ENCODE data around the gene ETV3L.
A peak's percentile ranks its signal among the peaks of the same experiment; 100 is the strongest.
"Not testable (repeated sequence)": the region's sequence is repeated elsewhere in the genome, so short reads cannot be mapped to it uniquely, and the experiment has no call there.

Gene ETV3L

GRCh38 chr1:157086299-157086698, 13.3 kb downstream of the ETV3L start:
- H3K4me3 ChIP-seq (ENCODE audit: low read depth in 1 of 2, low read length in 2 of 2) = no peak overlapping the region
- no peaks in the 10 kb centered on the region for H3K27me3 ChIP-seq (ENCODE audit: control insufficient read depth in 1 of 2, insufficient read depth in 2 of 2, low read length in 2 of 2)
- no peaks in the 10 kb centered on the region for H3K9me3 ChIP-seq (ENCODE audit: control insufficient read depth in 1 of 2, low read length in 2 of 2)
- no peaks in the 10 kb centered on the region for H3K36me3 ChIP-seq (ENCODE audit: control insufficient read depth in 1 of 2, insufficient read depth in 2 of 2, low read length in 2 of 2)
- H3K27ac ChIP-seq (ENCODE audit: low read depth, low read length) = no peak overlapping the region
- H3K4me1 ChIP-seq (ENCODE audit: control insufficient read depth in 1 of 2, insufficient read depth in 2 of 2, low read length in 2 of 2) = no peaks in the 10 kb centered on the region
- H3K9ac ChIP-seq (ENCODE audit: low read depth in 1 of 2, low read length in 2 of 2) = no peak overlapping the region

DNA sequence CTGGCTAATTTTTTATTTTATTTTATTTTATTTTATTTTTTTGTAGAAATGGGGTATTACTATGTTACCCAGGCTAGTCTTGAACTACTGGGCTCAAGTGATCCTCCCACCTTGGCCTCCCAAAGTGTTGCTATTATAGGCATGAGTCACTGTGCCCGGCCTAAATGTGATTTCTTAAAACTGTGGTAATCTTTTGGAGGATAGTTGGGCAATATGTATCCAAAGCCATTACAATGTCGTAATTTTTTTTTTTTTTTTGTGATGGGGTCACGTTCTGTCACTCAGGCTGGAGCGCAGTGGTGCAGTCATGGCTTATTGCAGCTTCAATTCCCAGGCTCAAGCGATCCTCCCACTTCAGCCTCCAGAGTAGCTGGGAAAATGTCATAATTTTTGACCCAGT, 14.2 kb downstream of the ETV3L start:
- Histone ChIP-seq H3K36me3 (ENCODE audit: control insufficient read depth in 1 of 2, insufficient read depth in 2 of 2, low read length in 2 of 2) (no peaks in the 10 kb centered on the region), H3K27me3 (ENCODE audit: control insufficient read depth in 1 of 2, insufficient read depth in 2 of 2, low read length in 2 of 2) (no peaks in the 10 kb centered on the region), H3K27ac (ENCODE audit: low read depth, low read length) (no peak overlapping the region), H3K4me3 (ENCODE audit: low read depth in 1 of 2, low read length in 2 of 2) (no peak overlapping the region), H3K9me3 (ENCODE audit: control insufficient read depth in 1 of 2, low read length in 2 of 2) (no peaks in the 10 kb centered on the region), H3K4me1 (ENCODE audit: control insufficient read depth in 1 of 2, insufficient read depth in 2 of 2, low read length in 2 of 2) (no peaks in the 10 kb centered on the region), H3K9ac (ENCODE audit: low read depth in 1 of 2, low read length in 2 of 2) (no peak overlapping the region)

GRCh38 chr1:157084720-157085119, 14.9 kb downstream of the ETV3L start:
- Histone ChIP-seq H3K9me3 (ENCODE audit: control insufficient read depth in 1 of 2, low read length in 2 of 2) (no peaks in the 10 kb centered on the region), H3K4me1 (ENCODE audit: control insufficient read depth in 1 of 2, insufficient read depth in 2 of 2, low read length in 2 of 2) (no peaks in the 10 kb centered on the region), H3K9ac (ENCODE audit: low read depth in 1 of 2, low read length in 2 of 2) (no peak overlapping the region), H3K36me3 (ENCODE audit: control insufficient read depth in 1 of 2, insufficient read depth in 2 of 2, low read length in 2 of 2) (no peaks in the 10 kb centered on the region), H3K4me3 (ENCODE audit: low read depth in 1 of 2, low read length in 2 of 2) (no peak overlapping the region), H3K27ac (ENCODE audit: low read depth, low read length) (no peak overlapping the region), H3K27me3 (ENCODE audit: control insufficient read depth in 1 of 2, insufficient read depth in 2 of 2, low read length in 2 of 2) (no peaks in the 10 kb centered on the region)

GRCh38 chr1:157081707-157082106, 17.9 kb downstream of the ETV3L start:
- H3K9me3 ChIP-seq (ENCODE audit: control insufficient read depth in 1 of 2, low read length in 2 of 2) = no peaks in the 10 kb centered on the region
- H3K36me3 ChIP-seq (ENCODE audit: control insufficient read depth in 1 of 2, insufficient read depth in 2 of 2, low read length in 2 of 2) = no peaks in the 10 kb centered on the region
- H3K4me3 ChIP-seq (ENCODE audit: low read depth in 1 of 2, low read length in 2 of 2) = no peak overlapping the region
- no peak overlapping the region for H3K9ac ChIP-seq (ENCODE audit: low read depth in 1 of 2, low read length in 2 of 2)
- no peaks in the 10 kb centered on the region for H3K4me1 ChIP-seq (ENCODE audit: control insufficient read depth in 1 of 2, insufficient read depth in 2 of 2, low read length in 2 of 2)
- no peaks in the 10 kb centered on the region for H3K27me3 ChIP-seq (ENCODE audit: control insufficient read depth in 1 of 2, insufficient read depth in 2 of 2, low read length in 2 of 2)
- no peak overlapping the region for H3K27ac ChIP-seq (ENCODE audit: low read depth, low read length)

- H3K36me3 ChIP-seq (ENCODE audit: control insufficient read depth in 1 of 2, insufficient read depth in 2 of 2, low read length in 2 of 2) = no peaks in the 10 kb centered on the region
- no peaks in the 10 kb centered on the region for H3K9me3 ChIP-seq (ENCODE audit: control insufficient read depth in 1 of 2, low read length in 2 of 2)
- H3K9ac ChIP-seq (ENCODE audit: low read depth in 1 of 2, low read length in 2 of 2) = no peak overlapping the region
- no peak overlapping the region for H3K27ac ChIP-seq (ENCODE audit: low read depth, low read length)
- no peaks in the 10 kb centered on the region for H3K4me1 ChIP-seq (ENCODE audit: control insufficient read depth in 1 of 2, insufficient read depth in 2 of 2, low read length in 2 of 2)
- no peak overlapping the region for H3K4me3 ChIP-seq (ENCODE audit: low read depth in 1 of 2, low read length in 2 of 2)
- no peaks in the 10 kb centered on the region for H3K27me3 ChIP-seq (ENCODE audit: control insufficient read depth in 1 of 2, insufficient read depth in 2 of 2, low read length in 2 of 2)
Measured at GRCh38 chr1:157080714-157081113, 18.9 kb downstream of the ETV3L start.

- H3K4me3 ChIP-seq (ENCODE audit: low read depth in 1 of 2, low read length in 2 of 2) = no peak overlapping the region
- H3K4me1 ChIP-seq (ENCODE audit: control insufficient read depth in 1 of 2, insufficient read depth in 2 of 2, low read length in 2 of 2) = peaks cover 0 to 7% of the 10 kb centered on the region in 2 donors
- no peak overlapping the region for H3K27ac ChIP-seq (ENCODE audit: low read depth, low read length)
- no peaks in the 10 kb centered on the region for H3K9me3 ChIP-seq (ENCODE audit: control insufficient read depth in 1 of 2, low read length in 2 of 2)
- H3K9ac ChIP-seq (ENCODE audit: low read depth in 1 of 2, low read length in 2 of 2) = no peak overlapping the region
- H3K36me3 ChIP-seq (ENCODE audit: control insufficient read depth in 1 of 2, insufficient read depth in 2 of 2, low read length in 2 of 2) = no peaks in the 10 kb centered on the region
- peaks cover 0 to 5% of the 10 kb centered on the region in 2 donors for H3K27me3 ChIP-seq (ENCODE audit: control insufficient read depth in 1 of 2, insufficient read depth in 2 of 2, low read length in 2 of 2)
Measured at GRCh38 chr1:157077394-157077793, 22.2 kb downstream of the ETV3L start.

DNA sequence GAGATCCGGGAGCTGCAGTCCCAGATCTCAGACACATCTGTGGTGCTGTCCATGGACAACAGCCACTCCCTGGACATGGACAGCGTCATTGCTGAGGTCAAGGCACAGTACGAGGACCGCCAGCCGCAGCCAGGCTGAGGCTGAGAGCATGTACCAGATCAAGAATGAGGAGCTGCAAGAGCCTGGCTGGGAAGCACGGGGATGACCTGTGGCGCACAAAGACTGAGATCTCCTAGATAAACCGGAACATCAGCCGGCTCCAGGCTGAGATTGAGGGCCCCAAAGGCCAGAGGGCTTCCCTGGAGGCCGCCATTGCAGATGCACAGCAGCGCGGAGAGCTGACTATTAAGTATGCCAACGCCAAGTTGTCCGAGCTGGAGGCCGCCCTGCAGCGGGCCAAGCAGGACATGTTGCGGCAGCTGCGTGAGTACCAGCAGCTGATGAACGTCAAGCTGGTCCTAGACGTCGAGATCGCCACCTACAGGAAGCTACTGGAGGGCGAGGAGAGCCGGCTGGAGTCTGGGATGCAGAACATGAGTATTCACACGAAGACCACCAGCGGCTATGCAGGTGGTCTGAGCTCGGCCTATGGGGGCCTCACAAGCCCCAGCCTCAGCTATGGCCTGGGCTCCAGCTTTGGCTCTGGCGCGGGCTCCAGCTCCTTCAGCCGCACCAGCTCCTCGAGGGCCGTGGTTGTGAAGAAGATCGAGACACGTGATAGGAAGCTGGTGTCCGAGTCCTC, 25.5 kb downstream of the ETV3L start:
- Histone ChIP-seq H3K4me3 (ENCODE audit: low read depth in 1 of 2, low read length in 2 of 2) (peak overlapping the region in 1 of 2 donors; percentile 51), H3K4me1 (ENCODE audit: control insufficient read depth in 1 of 2, insufficient read depth in 2 of 2, low read length in 2 of 2) (peaks cover 0 to 7% of the 10 kb centered on the region in 2 donors), H3K9ac (ENCODE audit: low read depth in 1 of 2, low read length in 2 of 2) (no peak overlapping the region)

DNA sequence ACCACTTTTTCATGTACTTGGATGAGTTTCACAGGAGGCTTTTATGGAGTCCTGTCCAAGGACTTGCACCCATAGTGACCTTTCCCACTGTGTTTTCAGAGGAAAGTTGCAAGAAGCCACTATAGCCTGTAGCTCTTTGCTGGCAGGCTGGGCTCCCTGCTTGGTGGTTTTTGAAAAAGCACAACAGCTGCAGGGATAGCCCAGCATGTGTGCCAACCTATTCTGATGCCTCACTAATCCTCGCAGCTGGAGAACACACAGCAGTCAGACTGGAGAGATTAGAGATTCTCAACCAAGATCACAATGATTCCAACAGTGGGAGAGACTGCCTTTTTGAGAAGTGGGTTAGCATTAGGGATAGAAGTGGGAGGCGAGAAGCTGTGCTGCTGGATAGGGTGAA, 30.0 kb downstream of the ETV3L start:
- H3K36me3 ChIP-seq (ENCODE audit: control insufficient read depth in 1 of 2, insufficient read depth in 2 of 2, low read length in 2 of 2) = no peaks in the 10 kb centered on the region
- H3K27ac ChIP-seq (ENCODE audit: low read depth, low read length) = no peak overlapping the region
- no peak overlapping the region for H3K4me3 ChIP-seq (ENCODE audit: low read depth in 1 of 2, low read length in 2 of 2)
- no peak overlapping the region for H3K9ac ChIP-seq (ENCODE audit: low read depth in 1 of 2, low read length in 2 of 2)
- H3K27me3 ChIP-seq (ENCODE audit: control insufficient read depth in 1 of 2, insufficient read depth in 2 of 2, low read length in 2 of 2) = peaks cover 4 to 5% of the 10 kb centered on the region in 2 donors
- H3K9me3 ChIP-seq (ENCODE audit: control insufficient read depth in 1 of 2, low read length in 2 of 2) = no peaks in the 10 kb centered on the region
- H3K4me1 ChIP-seq (ENCODE audit: control insufficient read depth in 1 of 2, insufficient read depth in 2 of 2, low read length in 2 of 2) = peaks cover 0 to 6% of the 10 kb centered on the region in 2 donors

More for the DNA sequence above, 25.5 kb downstream of the ETV3L start:
- Histone ChIP-seq H3K27me3 (ENCODE audit: control insufficient read depth in 1 of 2, insufficient read depth in 2 of 2, low read length in 2 of 2) (peaks cover 4 to 5% of the 10 kb centered on the region in 2 donors), H3K36me3 (ENCODE audit: control insufficient read depth in 1 of 2, insufficient read depth in 2 of 2, low read length in 2 of 2) (no peaks in the 10 kb centered on the region), H3K9me3 (ENCODE audit: control insufficient read depth in 1 of 2, low read length in 2 of 2) (no peaks in the 10 kb centered on the region), H3K27ac (ENCODE audit: low read depth, low read length) (no peak overlapping the region)

DNA sequence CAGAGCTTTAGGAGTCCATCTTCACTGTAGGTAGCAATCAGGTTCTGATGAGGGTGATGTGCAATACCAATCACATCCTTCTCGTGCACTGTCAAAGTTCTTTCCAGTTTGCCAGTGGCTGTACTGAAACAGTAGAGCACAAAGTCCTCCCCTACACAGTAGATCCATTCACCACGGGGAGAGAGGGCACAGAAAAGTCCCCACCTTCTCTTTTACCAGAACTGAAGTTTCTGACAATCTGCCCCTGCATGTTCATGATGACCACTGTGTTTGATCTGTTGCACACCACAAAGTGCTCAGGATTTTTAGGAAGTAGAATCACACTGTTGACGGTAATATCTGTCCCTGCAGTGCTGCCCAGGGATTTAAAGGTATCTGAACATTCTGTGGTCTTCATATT, 40.4 kb downstream of the ETV3L start:
- H3K9me3 ChIP-seq (ENCODE audit: control insufficient read depth in 1 of 2, low read length in 2 of 2); H3K4me1 ChIP-seq (ENCODE audit: control insufficient read depth in 1 of 2, insufficient read depth in 2 of 2, low read length in 2 of 2); H3K27ac ChIP-seq (ENCODE audit: low read depth, low read length); H3K36me3 ChIP-seq (ENCODE audit: control insufficient read depth in 1 of 2, insufficient read depth in 2 of 2, low read length in 2 of 2); H3K9ac ChIP-seq (ENCODE audit: low read depth in 1 of 2, low read length in 2 of 2); H3K4me3 ChIP-seq (ENCODE audit: low read depth in 1 of 2, low read length in 2 of 2); H3K27me3 ChIP-seq (ENCODE audit: control insufficient read depth in 1 of 2, insufficient read depth in 2 of 2, low read length in 2 of 2): not testable (repeated sequence)

DNA sequence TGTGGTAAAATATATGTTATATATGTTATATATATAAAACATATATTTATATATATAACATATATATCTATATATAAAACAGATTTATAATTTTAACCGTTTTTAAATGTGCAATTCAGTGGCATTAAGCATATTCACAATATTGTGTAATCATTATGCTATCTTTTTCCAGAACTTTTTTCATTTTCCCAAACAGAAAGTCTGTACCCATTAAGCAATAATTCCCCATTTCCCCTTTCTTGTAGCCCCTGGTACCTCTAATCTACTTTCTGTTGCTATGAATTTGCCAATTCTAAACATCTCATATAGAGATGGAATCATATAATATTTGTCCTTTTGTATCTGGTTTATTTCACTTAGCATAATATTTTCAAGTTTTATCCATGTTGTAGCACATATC, 43.3 kb downstream of the ETV3L start:
- Histone ChIP-seq H3K27me3 (ENCODE audit: control insufficient read depth in 1 of 2, insufficient read depth in 2 of 2, low read length in 2 of 2) (no peaks in the 10 kb centered on the region), H3K9me3 (ENCODE audit: control insufficient read depth in 1 of 2, low read length in 2 of 2) (no peaks in the 10 kb centered on the region), H3K9ac (ENCODE audit: low read depth in 1 of 2, low read length in 2 of 2) (no peak overlapping the region), H3K4me1 (ENCODE audit: control insufficient read depth in 1 of 2, insufficient read depth in 2 of 2, low read length in 2 of 2) (no peaks in the 10 kb centered on the region), H3K27ac (ENCODE audit: low read depth, low read length) (no peak overlapping the region), H3K4me3 (ENCODE audit: low read depth in 1 of 2, low read length in 2 of 2) (no peak overlapping the region), H3K36me3 (ENCODE audit: control insufficient read depth in 1 of 2, insufficient read depth in 2 of 2, low read length in 2 of 2) (no peaks in the 10 kb centered on the region)
